Breast epithelium (tissue), 4 donors: ENCODE measurements around the gene DRAP1. TPM values are rescaled to one million over a fixed set of nuclear protein-coding genes. Genes with fewer than 3 reads are reported as not detected.

ENCODE experiments used
- DNase-seq, 2 donors: peaks; one replicate each; pipeline ENCODE4 v3.0.0-alpha.2; 2019; ENCODE audit warnings: low spot score in 2 of 2
- H3K27ac ChIP-seq, 2 donors: fragments of 200-600 bp; sonication (generic) in 1 of 2; one replicate each; pipeline ENCODE4 v1.5.1; 2016 to 2019; ENCODE audit warnings: mild to moderate bottlenecking in 1 of 2
- H3K27me3 ChIP-seq, 2 donors: fragments of 200-600 bp; sonication (generic) in 1 of 2; one replicate each; pipeline versions ENCODE4 v1.5.1 to v1.6.0; 2017 to 2019; ENCODE audit warnings: control low read depth in 1 of 2, mild to moderate bottlenecking in 1 of 2
- H3K36me3 ChIP-seq: fragments of 200-600 bp; one replicate; pipeline ENCODE4 v1.5.1; 2019
- H3K4me1 ChIP-seq, 2 donors: fragments of 200-600 bp; sonication (generic); one replicate each; pipeline ENCODE4 v1.5.1; 2016 to 2019; ENCODE audit warnings: control low read depth in 1 of 2
- H3K4me3 ChIP-seq, 3 donors: fragments of 200-600 bp; sonication (generic); 1 replicate in 2 of 3; 2 replicates in 1 of 3; pipeline ENCODE4 v1.5.1; 2016 to 2019; ENCODE audit warnings: mild to moderate bottlenecking in 3 of 3, moderate library complexity in 2 of 3
- H3K9me3 ChIP-seq, 2 donors: fragments of 200-600 bp; sonication (generic) in 1 of 2; one replicate each; pipeline ENCODE4 v1.5.1; 2016 to 2019; ENCODE audit warnings: control low read depth in 1 of 2
- CTCF ChIP-seq, 3 donors: fragments of 450-650 bp; IDR thresholded peaks; one replicate each; pipeline ENCODE4 v1.5.1; 2016 to 2017; ENCODE audit warnings: antibody characterized with exemption in 3 of 3, mild to moderate bottlenecking in 3 of 3, moderate library complexity in 3 of 3
- POLR2A ChIP-seq: fragments of 450-650 bp; IDR thresholded peaks from one replicate; pipeline ENCODE4 v1.6.1; 2016; ENCODE audit warnings: antibody characterized with exemption, mild to moderate bottlenecking, moderate library complexity
- POLR2AphosphoS5 ChIP-seq, 3 donors: sonication (generic); formaldehyde crosslinking; IDR thresholded peaks; one replicate each; pipeline ENCODE4 v1.6.1; 2017; ENCODE audit warnings: antibody characterized with exemption in 3 of 3
- intact Hi-C: fragments of 100-400 bp; cut with DNase I; formaldehyde crosslinking; loops from one replicate; pipeline ENCODE4 v1.15.1; 2023; ENCODE audit warnings: low total_unique reads
- total RNA-seq, 3 donors: library from RNA; depleted of rRNA; stranded (reverse); fragments of >200 nt; gene quantifications; one replicate each; pipeline ENCODE4 v1.1.0, GENCODE V29; 2016

The DRAP1 gene
- total RNA-seq, 3 donors from 2014 or later: 50.1 to 64.5 (median 51.5) TPM

GRCh38 chr11:65928667-65929066 lies 9.4 kb downstream of the DRAP1 start:
- H3K27me3 ChIP-seq: no peaks in the 10 kb centered on the region
- DNase-seq: no peak
- H3K27ac ChIP-seq: no peak overlapping the region
- H3K4me1 ChIP-seq: no peaks in the 10 kb centered on the region
- TF ChIP-seq CTCF (IDR thresholded peaks at IDR 0.05) (no peak), POLR2AphosphoS5 (IDR thresholded peaks at IDR 0.05) (no peak), POLR2A (no peak)
- intact Hi-C loops: no loop called here
- no peak overlapping the region for H3K4me3 ChIP-seq
- no peaks in the 10 kb centered on the region for H3K36me3 ChIP-seq
- H3K9me3 ChIP-seq: no peaks in the 10 kb centered on the region

- no peak overlapping the region for H3K27ac ChIP-seq
- intact Hi-C loops: no loop called here
- H3K27me3 ChIP-seq: no peaks in the 10 kb centered on the region
- DNase-seq: no peak
- no peak overlapping the region for H3K4me3 ChIP-seq
- H3K4me1 ChIP-seq: no peaks in the 10 kb centered on the region
- TF ChIP-seq POLR2AphosphoS5 (IDR thresholded peaks at IDR 0.05) (no peak), CTCF (IDR thresholded peaks at IDR 0.05) (no peak), POLR2A (no peak)
- H3K9me3 ChIP-seq: no peaks in the 10 kb centered on the region
- no peaks in the 10 kb centered on the region for H3K36me3 ChIP-seq
Measured at GRCh38 chr11:65931773-65932557, 12.7 kb downstream of the DRAP1 start.

GRCh38 chr11:65932558-65932919 lies 13.3 kb downstream of the DRAP1 start:
- no peak for DNase-seq
- H3K9me3 ChIP-seq: no peaks in the 10 kb centered on the region
- no peaks in the 10 kb centered on the region for H3K4me1 ChIP-seq
- H3K36me3 ChIP-seq: no peaks in the 10 kb centered on the region
- intact Hi-C loops: no loop called here
- no peak overlapping the region for H3K4me3 ChIP-seq
- H3K27ac ChIP-seq: no peak overlapping the region
- H3K27me3 ChIP-seq: no peaks in the 10 kb centered on the region
- no peak for TF ChIP-seq POLR2AphosphoS5 (IDR thresholded peaks at IDR 0.05)
- TF ChIP-seq POLR2A: no peak

GRCh38 chr11:65934014-65934413 lies 14.8 kb downstream of the DRAP1 start:
- DNase-seq: no peak
- TF ChIP-seq POLR2A: no peak
- TF ChIP-seq POLR2AphosphoS5 (IDR thresholded peaks at IDR 0.05): no peak
- no peak for TF ChIP-seq CTCF (IDR thresholded peaks at IDR 0.05)
- Histone ChIP-seq H3K4me3 (no peak overlapping the region), H3K36me3 (no peaks in the 10 kb centered on the region), H3K27me3 (no peaks in the 10 kb centered on the region), H3K27ac (no peak overlapping the region), H3K4me1 (no peaks in the 10 kb centered on the region), H3K9me3 (no peaks in the 10 kb centered on the region)
- intact Hi-C loops: no loop called here

- H3K36me3 ChIP-seq: no peaks in the 10 kb centered on the region
Measured at GRCh38 chr11:65937766-65938165, 18.5 kb downstream of the DRAP1 start.

More at GRCh38 chr11:65937766-65938165, 18.5 kb downstream of the DRAP1 start:
- no peaks in the 10 kb centered on the region for H3K4me1 ChIP-seq
- intact Hi-C loops: no loop called here
- no peak for TF ChIP-seq POLR2AphosphoS5 (IDR thresholded peaks at IDR 0.05)
- no peak for TF ChIP-seq POLR2A
- TF ChIP-seq CTCF (IDR thresholded peaks at IDR 0.05): no peak
- DNase-seq: no peak
- no peaks in the 10 kb centered on the region for H3K27me3 ChIP-seq
- H3K27ac ChIP-seq: no peak overlapping the region
- no peak overlapping the region for H3K4me3 ChIP-seq
- no peaks in the 10 kb centered on the region for H3K9me3 ChIP-seq
